SW 1271 (cell line): ENCODE measurements around the gene DVL1.
A peak's percentile ranks its signal among the peaks of the same experiment; 100 is the strongest.

ENCODE experiments used
- DNase-seq, 2 experiments: peaks; one replicate each; lab custom pipeline; 2025; lab: John Stamatoyannopoulos, UW

Gene DVL1

DNA sequence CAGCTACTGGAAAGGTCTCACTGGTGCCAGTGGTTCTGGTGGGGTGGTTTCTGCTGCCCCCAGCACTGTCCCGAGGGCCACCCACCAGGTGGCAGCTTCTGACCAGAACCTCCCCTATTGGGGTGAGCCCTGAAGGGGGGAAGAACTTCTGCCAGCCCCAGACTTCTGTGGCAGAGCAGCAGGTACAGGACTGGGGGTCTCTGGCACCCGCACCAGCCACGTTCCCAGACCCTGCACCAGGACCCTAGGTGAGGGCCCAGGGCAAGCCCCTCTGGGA is 39.2 kb downstream of the DVL1 start:
- DNase-seq, result no peak

- no peak for DNase-seq
Measured at GRCh38 chr1:1309251-1310108, 39.7 kb downstream of the DVL1 start.

DNA sequence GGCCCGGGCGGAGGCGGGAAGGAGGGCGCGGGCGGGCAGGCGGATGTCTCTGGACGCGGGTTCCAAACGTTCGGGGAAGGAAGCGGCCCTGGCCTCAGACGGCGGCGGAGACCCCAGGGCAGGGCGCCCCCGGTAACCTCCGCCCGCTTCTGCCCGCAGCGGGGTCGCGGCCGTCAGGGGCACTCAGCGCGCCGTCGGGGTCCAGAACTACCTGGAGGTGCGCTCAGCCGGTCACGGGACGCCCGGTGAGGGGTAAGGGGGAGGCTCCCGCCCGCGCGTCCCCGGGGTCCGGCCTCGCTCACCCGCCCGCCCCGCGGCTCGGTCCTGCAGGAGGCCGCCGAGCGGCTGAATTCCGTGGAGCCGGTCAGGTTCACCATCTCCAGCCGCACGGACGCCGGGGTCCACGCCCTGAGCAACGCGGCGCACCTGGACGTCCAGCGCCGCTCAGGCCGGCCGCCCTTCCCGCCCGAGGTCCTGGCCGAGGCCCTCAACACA is 40.4 kb downstream of the DVL1 start:
- no peak for DNase-seq

DNA sequence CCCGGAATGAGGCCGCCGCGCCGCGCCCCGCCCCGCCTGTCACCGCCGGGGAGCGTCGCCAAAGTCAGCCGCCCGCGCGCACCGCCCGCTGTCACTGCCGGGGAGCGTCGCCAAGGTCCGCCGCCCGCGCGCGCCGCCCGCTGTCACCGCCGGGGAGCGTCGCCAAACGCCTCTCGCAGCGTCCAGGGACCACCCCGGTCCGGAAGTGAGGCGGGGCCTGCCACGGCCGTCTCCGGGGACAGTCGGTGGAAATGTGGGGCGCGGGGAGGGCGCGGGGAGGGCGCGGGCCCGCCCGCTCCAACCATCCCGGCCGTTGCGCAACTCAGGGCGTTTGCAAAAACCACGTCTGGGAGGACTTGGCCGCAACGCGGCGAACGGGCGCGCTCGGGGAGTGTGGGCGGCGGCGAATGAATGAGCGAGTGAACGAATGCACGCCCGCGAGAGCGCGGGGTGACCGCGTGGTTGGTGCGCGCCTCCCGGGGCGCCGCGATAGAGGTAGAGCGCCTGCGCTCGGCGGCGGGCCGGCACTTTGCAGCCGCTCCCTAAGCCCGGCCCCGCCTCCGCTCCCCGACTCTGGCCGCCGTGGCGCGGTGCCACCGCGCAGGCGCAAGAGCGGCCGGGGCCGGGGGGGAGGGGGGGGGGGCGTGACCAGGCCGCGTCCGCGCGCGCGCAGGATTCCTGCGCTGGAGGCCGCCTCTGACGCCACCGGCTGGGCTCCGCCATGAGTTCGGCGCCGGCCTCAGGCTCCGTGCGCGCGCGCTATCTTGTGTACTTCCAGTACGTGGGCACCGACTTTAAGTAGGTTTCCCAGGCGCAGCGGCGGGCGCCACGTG is 41.1 kb downstream of the DVL1 start, which contains the start of the genes ACAP3 and PUSL1:
Gene ACAP3, minus strand, starts transcription at position 8 of the 833 bp plus-strand sequence. CDS start 115 bp downstream, outside the sequence.
Gene PUSL1, plus strand, starts transcription at position 675 of the 833 bp plus-strand sequence. Its CDS starts 47 bp downstream, at position 722.
- DNase-seq, result peak; percentile 71 to 82

DNA sequence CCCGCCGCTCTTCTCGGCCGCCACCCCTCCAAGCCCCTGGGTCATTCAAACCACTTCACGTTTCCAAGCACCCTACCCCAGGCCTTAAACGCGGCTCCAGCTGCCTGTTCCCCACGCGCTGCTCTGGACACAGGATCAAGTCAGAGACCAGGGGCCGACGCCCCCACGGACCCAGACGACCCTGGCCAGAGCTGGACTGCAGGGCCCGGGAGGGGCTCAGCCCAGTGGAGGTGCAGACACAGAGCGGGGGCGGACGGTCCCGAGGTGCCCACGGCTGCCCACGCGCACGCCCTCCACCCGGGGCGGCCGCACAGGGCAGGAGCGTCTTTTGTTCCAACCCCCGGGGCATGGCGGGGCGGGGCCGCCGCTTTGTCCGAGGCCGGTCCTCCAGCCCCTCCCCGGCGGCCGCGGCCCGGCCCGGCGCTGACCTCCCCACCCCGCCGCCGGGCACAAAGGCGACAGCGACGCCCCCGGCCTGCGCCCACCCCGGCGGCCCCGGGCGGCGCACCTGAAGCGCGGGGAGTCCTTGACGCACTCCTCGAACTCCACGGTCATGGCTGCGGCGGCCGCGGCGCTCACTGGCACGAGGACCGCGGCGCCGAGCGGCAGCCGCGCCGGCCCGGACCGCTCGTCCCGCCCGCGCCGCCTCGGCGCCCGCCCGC is 41.8 kb downstream of the DVL1 start:
- DNase-seq, result no peak

DNA sequence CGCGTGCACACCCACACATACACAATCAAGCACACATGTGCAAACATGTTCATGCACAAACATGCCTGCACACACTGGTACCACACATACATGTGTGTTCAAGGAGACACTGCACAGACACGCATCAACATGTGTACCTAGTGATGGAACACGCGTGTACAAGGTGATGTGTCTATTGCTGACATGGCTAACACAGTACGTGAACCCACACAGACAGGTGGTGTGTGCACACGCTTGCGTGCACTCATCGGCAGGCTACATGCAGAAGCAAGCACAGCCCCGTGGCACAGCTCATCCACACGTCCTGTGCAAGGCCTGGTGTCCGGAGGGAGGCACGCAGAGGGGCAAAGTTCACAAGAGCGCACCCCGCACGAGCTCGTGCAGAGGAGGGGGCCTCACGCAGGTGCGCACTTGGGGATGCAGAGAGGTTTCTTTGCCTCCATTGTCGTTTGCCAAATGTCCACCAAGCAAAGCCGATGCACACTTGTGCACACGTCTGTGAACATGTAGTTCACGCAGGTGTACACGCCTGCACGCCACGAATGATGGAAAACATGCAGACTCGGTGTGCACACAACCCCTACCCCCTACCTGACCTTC is 42.5 kb downstream of the DVL1 start:
- DNase-seq, result no peak

DNA sequence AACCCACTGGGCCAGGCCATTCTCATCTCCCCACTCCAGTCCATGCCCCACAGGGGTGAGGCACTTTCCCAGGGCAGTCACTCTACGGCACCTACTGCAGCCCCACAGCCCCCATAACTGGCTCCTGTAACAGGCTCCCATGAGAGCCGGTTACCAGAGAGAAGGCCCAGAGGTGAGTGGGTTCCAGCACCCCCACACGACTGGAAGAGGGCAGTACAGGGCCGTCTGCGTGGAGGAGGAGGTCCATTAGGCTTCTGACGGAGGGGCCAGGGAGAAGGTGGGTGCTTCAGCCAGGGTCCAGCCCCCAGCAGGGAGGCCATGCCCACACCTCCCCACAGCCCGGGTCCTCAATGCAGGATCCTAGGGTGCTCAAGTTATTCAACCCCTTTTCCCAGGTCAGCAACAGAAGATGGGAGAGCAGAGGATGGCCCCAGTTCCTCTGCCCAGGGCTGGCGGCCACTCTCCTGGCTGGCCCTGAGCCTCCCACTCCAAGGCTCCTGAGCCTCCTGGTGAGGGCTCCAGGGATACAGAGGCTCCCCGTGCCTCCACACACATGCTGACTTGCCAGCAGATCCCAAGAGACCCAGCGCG is 43.1 kb downstream of the DVL1 start:
- DNase-seq, result no peak

- DNase-seq, result no peak
Measured at GRCh38 chr1:1305300-1306069, 43.7 kb downstream of the DVL1 start.

DNA sequence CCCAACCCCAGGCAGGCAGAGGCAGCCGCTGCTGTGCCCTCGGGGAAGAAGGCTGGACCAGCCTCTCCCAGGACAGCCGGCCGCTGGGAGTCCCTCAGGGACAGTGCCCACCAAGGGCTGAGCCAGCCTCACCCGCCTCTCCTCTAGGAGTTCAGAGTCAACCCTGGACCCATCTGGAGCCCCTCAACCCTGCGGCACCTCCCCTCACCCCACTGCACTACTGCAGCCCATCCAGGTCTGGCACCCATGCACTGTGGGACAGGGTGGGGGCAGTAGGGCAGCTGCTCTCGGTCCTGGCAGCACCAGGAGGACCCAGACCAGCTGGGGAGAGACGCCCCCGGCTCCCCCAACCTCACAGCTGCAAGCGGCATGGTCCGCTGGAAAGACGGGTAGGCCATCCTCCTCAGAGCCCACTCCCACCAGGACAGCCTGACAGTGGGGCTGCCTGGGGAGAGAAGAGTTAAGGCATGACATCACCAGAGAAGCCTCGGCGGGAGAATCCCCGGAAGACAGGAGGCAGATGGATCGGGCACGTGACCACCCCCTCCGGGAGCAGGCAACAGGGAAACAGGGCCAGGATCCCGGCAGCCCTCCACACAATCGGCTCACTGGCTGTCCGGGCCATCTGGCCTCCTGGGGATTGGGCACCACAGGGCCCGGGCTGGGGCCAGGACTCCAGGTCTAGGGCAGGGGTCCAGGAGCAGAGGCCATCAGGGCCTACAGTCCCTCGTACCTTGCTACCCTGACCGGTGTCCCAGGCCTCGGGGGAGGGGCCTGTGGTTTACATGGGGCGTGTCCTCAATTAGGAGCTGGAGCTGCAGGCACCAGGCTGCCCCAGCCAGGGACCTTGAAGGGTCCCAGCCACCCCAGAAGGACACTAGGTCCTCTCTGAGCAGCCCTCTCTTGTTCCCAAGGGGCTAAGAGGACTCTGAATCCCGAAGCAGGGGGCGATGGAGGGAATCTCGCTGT is 44.6 kb downstream of the DVL1 start:
- peak in 1 of 2 experiments; percentile 36 for DNase-seq

- no peak for DNase-seq
Measured at GRCh38 chr1:1303736-1304135, 45.5 kb downstream of the DVL1 start.

DNA sequence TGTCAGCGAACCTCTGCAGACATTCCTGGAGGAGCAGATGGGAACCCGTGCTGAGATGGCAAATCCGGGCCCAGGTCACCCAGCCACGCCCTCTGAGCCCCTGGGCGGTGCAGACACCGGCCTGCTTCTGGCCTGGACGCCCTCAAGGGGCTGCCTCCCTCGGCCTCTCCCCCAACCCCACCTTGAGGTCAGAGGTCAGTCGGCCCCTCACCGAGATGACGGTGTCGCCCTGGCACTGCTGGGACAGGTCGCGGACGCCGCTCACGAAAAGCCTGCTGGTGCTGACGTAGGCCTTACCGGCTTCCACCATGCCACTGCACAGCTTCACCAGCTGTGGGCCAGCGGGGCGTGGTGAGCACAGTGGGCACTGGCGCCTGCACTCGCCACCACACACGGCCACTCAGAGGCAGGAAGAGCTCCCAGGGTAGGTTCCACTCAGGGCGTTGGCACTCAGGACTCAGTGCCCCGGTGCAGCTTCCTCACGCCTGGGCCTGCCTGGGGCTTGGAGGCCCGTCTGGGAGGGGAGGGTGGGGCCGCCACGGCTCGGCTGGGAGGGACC is 46.2 kb downstream of the DVL1 start:
- DNase-seq, result no peak

DNA sequence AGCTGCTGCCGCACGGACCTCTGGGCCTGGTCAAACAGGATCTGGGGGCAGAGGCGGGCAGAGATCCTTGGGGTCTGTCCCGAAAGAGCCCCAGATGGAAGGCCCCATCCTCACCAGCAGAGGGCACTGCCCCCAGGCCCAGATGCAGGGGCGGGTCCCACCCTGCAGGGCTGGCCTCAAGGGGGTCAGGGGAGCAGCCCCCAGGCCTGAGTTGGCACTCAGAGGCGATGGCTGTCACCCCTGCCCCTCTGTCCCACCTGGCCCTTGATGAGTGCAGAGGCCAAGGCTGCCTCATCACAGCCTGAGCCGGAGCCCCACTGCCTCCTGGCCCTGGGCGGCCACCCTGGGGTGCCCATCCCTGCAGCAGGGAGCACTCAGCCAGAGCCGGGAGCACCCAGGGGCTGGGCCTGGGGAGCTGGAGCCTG is 47.2 kb downstream of the DVL1 start:
- DNase-seq, result no peak

DNA sequence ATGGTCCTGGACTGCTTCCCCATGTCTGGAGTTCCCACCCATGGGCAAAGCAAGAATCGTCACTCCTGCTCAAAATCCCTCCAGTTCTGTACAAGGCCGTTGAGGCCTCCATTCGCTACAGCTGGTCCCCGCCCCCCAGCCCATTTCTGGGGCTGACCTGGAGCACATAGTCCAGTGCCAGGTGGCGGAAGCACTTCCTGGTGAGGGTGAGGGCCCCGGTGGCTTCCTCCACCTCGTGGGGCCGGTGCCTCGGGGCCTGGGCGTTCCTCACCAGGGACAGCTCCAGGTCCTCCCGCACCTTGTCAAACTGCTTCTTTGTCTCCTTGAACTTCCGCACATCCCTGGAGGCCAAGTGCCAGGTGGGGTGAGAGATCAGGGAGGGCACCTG is 48.9 kb downstream of the DVL1 start:
- no peak for DNase-seq

DNA sequence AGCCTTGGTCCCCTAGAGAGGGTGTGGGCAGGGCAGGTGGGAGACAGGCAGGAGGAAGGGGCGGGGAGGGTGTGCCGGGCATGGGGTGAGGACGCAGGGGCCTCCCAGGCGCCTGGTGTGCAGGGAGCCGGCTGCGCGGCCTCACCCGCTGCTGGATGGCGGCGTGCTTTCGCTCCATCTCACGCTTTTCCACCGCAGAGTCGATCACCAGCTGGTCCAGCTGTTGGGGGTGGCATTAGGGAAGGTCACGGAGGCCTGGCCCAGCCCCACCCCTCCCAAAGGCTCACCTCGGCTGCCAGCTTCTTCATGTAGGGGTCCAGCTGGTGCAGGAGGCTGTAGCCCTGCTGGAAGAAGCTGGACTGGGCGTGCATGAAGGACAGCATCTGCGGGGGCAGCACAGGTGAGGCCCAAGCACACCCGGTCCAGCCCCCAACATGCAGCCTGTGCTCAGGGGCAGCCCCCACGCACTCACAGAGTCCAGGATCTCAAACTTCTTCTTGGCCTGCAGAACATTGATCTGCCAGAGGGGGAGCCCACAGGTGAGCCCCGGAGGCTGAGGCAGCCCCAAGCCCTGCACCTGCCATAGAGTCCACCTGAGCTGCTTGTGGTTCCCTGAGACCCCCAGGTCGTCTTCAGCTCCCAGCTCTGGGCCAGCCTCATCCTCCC is 49.4 kb downstream of the DVL1 start:
- DNase-seq, result no peak

DNA sequence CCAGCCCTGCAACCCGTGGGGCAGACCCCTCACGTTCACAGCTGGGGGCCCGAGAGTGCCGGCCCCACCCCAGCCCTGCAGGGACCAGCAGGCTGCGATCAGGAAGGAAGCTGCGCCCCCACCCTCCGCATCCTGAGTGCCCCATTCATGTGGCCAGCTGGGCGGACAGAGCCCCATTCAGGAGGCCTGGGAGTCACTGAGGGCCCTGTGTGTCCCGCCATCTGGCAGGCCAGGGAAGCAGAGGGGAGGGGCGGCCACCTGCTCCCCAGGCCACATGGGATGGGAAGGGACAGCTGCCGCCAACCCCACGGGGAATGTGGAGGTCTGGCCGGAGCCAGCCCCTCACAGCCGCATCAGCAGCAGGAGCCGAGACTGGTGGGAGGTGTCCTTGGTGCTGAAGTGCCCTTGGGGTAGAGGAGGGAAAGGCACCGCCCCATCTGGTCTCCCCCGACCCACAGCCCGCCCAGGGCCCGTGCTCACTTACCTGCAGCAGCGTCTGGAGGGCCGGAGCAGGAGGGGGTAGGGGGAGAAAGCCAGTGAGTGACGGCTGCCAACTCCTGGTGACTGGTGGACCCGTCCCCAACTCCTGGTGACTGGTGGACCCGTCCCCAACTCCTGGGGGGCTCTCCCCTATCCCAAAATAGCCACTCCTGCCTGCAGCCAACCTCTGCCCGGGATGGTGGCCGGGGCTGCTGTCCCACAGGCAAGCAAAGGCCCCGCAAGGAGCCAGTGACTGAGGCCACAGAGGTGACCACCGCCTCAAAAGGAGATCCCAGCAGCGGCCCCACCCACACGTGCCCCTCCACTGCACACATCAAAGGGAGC is 50.1 kb downstream of the DVL1 start:
- no peak for DNase-seq

DNA sequence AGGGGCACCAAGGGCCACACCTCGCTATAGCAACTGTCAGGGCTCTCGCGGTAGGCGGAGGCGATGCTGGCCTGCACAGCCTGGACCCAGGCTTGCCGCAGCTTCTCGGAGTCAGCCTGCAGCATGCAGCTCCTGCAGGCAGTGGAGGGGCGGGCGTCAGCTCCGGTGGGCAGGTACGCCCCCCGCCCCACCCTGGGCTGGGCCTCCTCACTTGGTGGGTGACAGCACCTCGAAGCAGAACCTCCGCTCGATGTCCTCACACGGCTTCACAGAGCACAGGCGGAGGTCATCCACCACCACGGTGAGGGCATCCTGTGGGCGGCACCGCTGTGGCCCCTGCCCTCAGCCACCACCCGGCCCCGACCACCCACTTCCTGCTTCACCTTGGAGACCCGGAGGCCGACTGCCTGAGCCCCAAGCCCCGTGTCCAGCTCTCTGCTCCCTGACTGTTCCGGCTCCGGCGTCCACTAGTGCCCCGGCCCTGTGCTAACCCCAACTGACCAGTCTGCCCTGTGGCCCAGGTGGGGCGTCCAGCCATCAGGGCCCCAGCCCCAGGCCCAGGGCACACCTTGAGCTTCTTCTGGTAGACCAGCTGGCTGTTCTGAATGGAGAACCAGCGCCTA is 51.3 kb downstream of the DVL1 start:
- no peak for DNase-seq
